ENCODE data around the gene TJP3. TPM values are rescaled to one million over a fixed set of nuclear protein-coding genes. Genes with fewer than 3 reads are reported as not detected.

TJP3 gene
- total RNA-seq, 1 donor: not detected

DNA sequence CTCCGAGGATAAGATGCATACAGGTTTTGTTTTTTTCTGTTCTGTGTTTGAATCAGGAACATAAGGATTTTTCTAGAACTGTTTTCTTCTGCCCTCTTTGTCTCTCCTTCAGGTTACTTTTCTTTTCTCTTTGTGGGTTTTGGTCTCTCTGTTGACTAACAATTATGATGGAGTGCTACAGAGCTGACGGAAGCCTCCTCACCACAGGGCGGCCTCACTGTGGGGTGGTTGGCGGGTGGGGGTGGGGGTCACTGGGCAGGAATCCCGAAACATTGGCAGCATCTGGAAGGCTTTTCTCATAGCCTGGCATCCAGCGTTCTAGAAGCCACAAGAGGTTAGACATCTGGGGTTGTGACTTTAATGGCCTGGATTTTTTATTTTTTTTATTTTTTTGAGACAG, 90.0 kb downstream of the TJP3 start:
- TF ChIP-seq, protein P1, sequence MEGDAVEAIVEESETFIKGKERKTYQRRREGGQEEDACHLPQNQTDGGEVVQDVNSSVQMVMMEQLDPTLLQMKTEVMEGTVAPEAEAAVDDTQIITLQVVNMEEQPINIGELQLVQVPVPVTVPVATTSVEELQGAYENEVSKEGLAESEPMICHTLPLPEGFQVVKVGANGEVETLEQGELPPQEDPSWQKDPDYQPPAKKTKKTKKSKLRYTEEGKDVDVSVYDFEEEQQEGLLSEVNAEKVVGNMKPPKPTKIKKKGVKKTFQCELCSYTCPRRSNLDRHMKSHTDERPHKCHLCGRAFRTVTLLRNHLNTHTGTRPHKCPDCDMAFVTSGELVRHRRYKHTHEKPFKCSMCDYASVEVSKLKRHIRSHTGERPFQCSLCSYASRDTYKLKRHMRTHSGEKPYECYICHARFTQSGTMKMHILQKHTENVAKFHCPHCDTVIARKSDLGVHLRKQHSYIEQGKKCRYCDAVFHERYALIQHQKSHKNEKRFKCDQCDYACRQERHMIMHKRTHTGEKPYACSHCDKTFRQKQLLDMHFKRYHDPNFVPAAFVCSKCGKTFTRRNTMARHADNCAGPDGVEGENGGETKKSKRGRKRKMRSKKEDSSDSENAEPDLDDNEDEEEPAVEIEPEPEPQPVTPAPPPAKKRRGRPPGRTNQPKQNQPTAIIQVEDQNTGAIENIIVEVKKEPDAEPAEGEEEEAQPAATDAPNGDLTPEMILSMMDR (IDR thresholded peaks at IDR 0.05; ENCODE audit: insufficient read depth, low read length): no peak
- no peak overlapping the region for H3K4me3 ChIP-seq (ENCODE audit: low read depth, low read length)
- no peak for DNase-seq (ENCODE audit: low read depth)

Small RNAs within 50 kb of the gene (small RNA-seq; reads per million reads assigned to genes)
- not detected for gene AC005777.1

Other genes with a start within 250 kb of the TJP3 start
- not detected in 2 replicates for gene SMIM24, start 227.9 kb upstream of the TJP3 start, total RNA-seq (ENCODE audit: low replicate concordance)
- not detected in 2 replicates for gene SMIM44, start 224.9 kb upstream of the TJP3 start, total RNA-seq (ENCODE audit: low replicate concordance)
- gene DOHH, start 207.7 kb upstream of the TJP3 start, total RNA-seq (ENCODE audit: low replicate concordance): 6.5 and 18.6 TPM in 2 replicates
- gene FZR1, start 202.1 kb upstream of the TJP3 start, total RNA-seq (ENCODE audit: low replicate concordance): 14.8 and 30.2 TPM in 2 replicates
- not detected in 2 replicates for gene TEKTIP1, start 169.2 kb upstream of the TJP3 start, total RNA-seq (ENCODE audit: low replicate concordance)
- gene MFSD12, start 150.8 kb upstream of the TJP3 start, total RNA-seq (ENCODE audit: low replicate concordance): 51.7 and 52.6 TPM in 2 replicates
- 56.6 and 219 TPM in 2 replicates for gene HMG20B, start 135.4 kb upstream of the TJP3 start, total RNA-seq (ENCODE audit: low replicate concordance)
- gene GIPC3, start 122.9 kb upstream of the TJP3 start, total RNA-seq (ENCODE audit: low replicate concordance): under 0.01 and 0.33 TPM in 2 replicates
- 0.49 and 5.0 TPM in 2 replicates for gene TBXA2R, start 101.5 kb upstream of the TJP3 start, total RNA-seq (ENCODE audit: low replicate concordance)
- 15.7 and 21.3 TPM in 2 replicates for gene CACTIN, start 81.6 kb upstream of the TJP3 start, total RNA-seq (ENCODE audit: low replicate concordance)
- gene PIP5K1C, start 7.9 kb upstream of the TJP3 start, total RNA-seq (ENCODE audit: low replicate concordance): 12.8 and 32.2 TPM in 2 replicates
- 15.5 and 39.5 TPM in 2 replicates for gene APBA3, start 53.3 kb downstream of the TJP3 start, total RNA-seq (ENCODE audit: low replicate concordance)
- gene MRPL54, start 54.3 kb downstream of the TJP3 start, total RNA-seq (ENCODE audit: low replicate concordance): 38.8 and 60.5 TPM in 2 replicates
- not detected in 2 replicates for gene RAX2, start 63.8 kb downstream of the TJP3 start, total RNA-seq (ENCODE audit: low replicate concordance)
- not detected in 2 replicates for gene MATK, start 78.0 kb downstream of the TJP3 start, total RNA-seq (ENCODE audit: low replicate concordance)
- not detected in 2 replicates for gene ZFR2, start 160.7 kb downstream of the TJP3 start, total RNA-seq (ENCODE audit: low replicate concordance)
- not detected in 2 replicates for gene ATCAY, start 172.3 kb downstream of the TJP3 start, total RNA-seq (ENCODE audit: low replicate concordance)
- not detected in 2 replicates for gene NMRK2, start 224.7 kb downstream of the TJP3 start, total RNA-seq (ENCODE audit: low replicate concordance)